HepG2 (cell line): ENCODE measurements around the gene LOXL3. TPM values are rescaled to one million over a fixed set of nuclear protein-coding genes. Genes with fewer than 3 reads are reported as not detected.

ENCODE experiments used
- ISL2 ChIP-seq: sonication (generic); formaldehyde crosslinking; IDR thresholded peaks from 2 replicates; pipeline ENCODE4 v1.5.0; 2020; ENCODE audit warnings: missing genetic modification reagents
- NCOA1 ChIP-seq: sonication (generic); formaldehyde crosslinking; IDR thresholded peaks from 2 replicates; pipeline ENCODE4 v1.9.0; 2021; ENCODE audit warnings: missing genetic modification reagents
- NR2C2 ChIP-seq: sonication (generic); formaldehyde crosslinking; IDR thresholded peaks from 2 replicates; pipeline ENCODE4 v1.4.0; 2020; ENCODE audit warnings: missing genetic modification reagents, mild to moderate bottlenecking, moderate library complexity, borderline replicate concordance
- SETDB1 ChIP-seq: sonication (generic); formaldehyde crosslinking; IDR thresholded peaks from 2 replicates; pipeline ENCODE4 v1.5.1; 2020; ENCODE audit warnings: missing genetic modification reagents, mild to moderate bottlenecking, borderline replicate concordance
- SIN3A ChIP-seq: IDR thresholded peaks from 2 replicates; pipeline ENCODE4 v1.6.1; 2011; ENCODE audit warnings: low read depth, mild to moderate bottlenecking, control low read depth, low read length, borderline replicate concordance
- SNRNP70 ChIP-seq: fragments of 200-400 bp; formaldehyde crosslinking; IDR thresholded peaks from 2 replicates; pipeline ENCODE4 v1.6.1; 2017; ENCODE audit warnings: mild to moderate bottlenecking, low read depth, low read length, moderate library complexity
- SRSF1 ChIP-seq: fragments of 200-400 bp; formaldehyde crosslinking; optimal IDR thresholded peaks from 2 replicates; pipeline ENCODE3; 2017; ENCODE audit warnings: mild to moderate bottlenecking, low read depth, low read length, moderate library complexity
- ZBTB8A ChIP-seq: sonication (generic); formaldehyde crosslinking; IDR thresholded peaks from 2 replicates; pipeline ENCODE4 v1.4.0; 2020; ENCODE audit warnings: mild to moderate bottlenecking, low read depth, missing genetic modification reagents, borderline replicate concordance
- ZFP41 ChIP-seq: sonication (generic); formaldehyde crosslinking; IDR thresholded peaks from 2 replicates; pipeline ENCODE4 v1.4.0; 2020; ENCODE audit warnings: mild to moderate bottlenecking, missing genetic modification reagents, borderline replicate concordance
- ZFP90 ChIP-seq: sonication (generic); formaldehyde crosslinking; IDR thresholded peaks from 2 replicates; pipeline ENCODE4 v1.8.0; 2022; ENCODE audit warnings: missing genetic modification reagents, mild to moderate bottlenecking, inconsistent platforms, borderline replicate concordance
- ZNF180 ChIP-seq: sonication (generic); formaldehyde crosslinking; IDR thresholded peaks from 2 replicates; pipeline ENCODE4 v1.4.0; 2020; ENCODE audit warnings: low read depth, missing genetic modification reagents, borderline replicate concordance
- ZNF33A ChIP-seq: sonication (generic); formaldehyde crosslinking; IDR thresholded peaks from 2 replicates; pipeline ENCODE4 v1.5.1; 2020; ENCODE audit warnings: missing genetic modification reagents, mild to moderate bottlenecking, moderate library complexity, borderline replicate concordance
- ZNF343 ChIP-seq: sonication (generic); formaldehyde crosslinking; IDR thresholded peaks from 2 replicates; pipeline ENCODE4 v1.4.0; 2020; ENCODE audit warnings: mild to moderate bottlenecking, missing genetic modification reagents
- ZNF547 ChIP-seq: sonication (generic); formaldehyde crosslinking; IDR thresholded peaks from 2 replicates; pipeline ENCODE4 v1.5.1; 2020; ENCODE audit warnings: mild to moderate bottlenecking, missing genetic modification reagents
- ZNF788 ChIP-seq: sonication (generic); formaldehyde crosslinking; IDR thresholded peaks from 2 replicates; pipeline ENCODE4 v1.5.0; 2020; ENCODE audit warnings: mild to moderate bottlenecking, missing genetic modification reagents, borderline replicate concordance
- ZSCAN30 ChIP-seq: sonication (generic); formaldehyde crosslinking; IDR thresholded peaks from 2 replicates; pipeline ENCODE4 v1.5.0; 2020; ENCODE audit warnings: mild to moderate bottlenecking, missing genetic modification reagents
- ZSCAN31 ChIP-seq: sonication (generic); formaldehyde crosslinking; IDR thresholded peaks from 2 replicates; pipeline ENCODE4 v1.5.0; 2020; ENCODE audit warnings: low read depth, mild to moderate bottlenecking, missing genetic modification reagents
- polyA plus RNA-seq, 8 experiments: library from polyadenylated mRNA; depleted of rRNA in 3 of 8; stranded (reverse) in 7 of 8; unstranded in 1 of 8; fragments of >200 nt; fragmentation: Illumina TruSeq in 4 of 8; extraction: Trizol in 4 of 8; gene quantifications; 2 replicates each; pipeline versions ENCODE4 v1.2.1 to v1.2.3, GENCODE V29; 2011 to 2016; ENCODE audit warnings: low read depth in 4 of 8, missing spikeins in 1 of 8, mixed read lengths in 1 of 8; ENCODE audit not compliant: insufficient read depth in 1 of 8
- total RNA-seq, 5 experiments: library from RNA; depleted of rRNA; stranded (reverse); fragments of >200 nt; fragmentation: Illumina TruSeq; extraction: Trizol; gene quantifications; 2 replicates each; pipeline ENCODE4 v1.2.3, GENCODE V29; 2016; ENCODE audit warnings: low read depth in 1 of 5
- TF ChIP-seq, protein P1 (sequence below): sonication (generic); formaldehyde crosslinking; IDR thresholded peaks from 2 replicates; pipeline ENCODE4 v1.5.0; 2020; ENCODE audit warnings: missing genetic modification reagents, mild to moderate bottlenecking, borderline replicate concordance
- TF ChIP-seq, protein P2 (sequence below): sonication (generic); formaldehyde crosslinking; IDR thresholded peaks from 2 replicates; pipeline ENCODE4 v1.8.1; 2023; ENCODE audit warnings: mild to moderate bottlenecking, moderate library complexity, missing genetic modification reagents
- TF ChIP-seq, protein P3 (sequence below): sonication (generic); formaldehyde crosslinking; IDR thresholded peaks from 2 replicates; pipeline ENCODE4 v1.9.0; 2022; ENCODE audit warnings: low read depth, missing genetic modification reagents
- TF ChIP-seq, protein P4 (sequence below): sonication (generic); formaldehyde crosslinking; conservative IDR thresholded peaks from 2 replicates; pipeline ENCODE4 v1.4.0; 2020; ENCODE audit warnings: missing genetic modification reagents
- TF ChIP-seq, protein P5 (sequence below): sonication (generic); formaldehyde crosslinking; IDR thresholded peaks from 2 replicates; pipeline ENCODE4 v1.5.1; 2020; ENCODE audit warnings: mild to moderate bottlenecking, missing genetic modification reagents, moderate library complexity
- TF ChIP-seq, protein P6 (sequence below): sonication (generic); formaldehyde crosslinking; IDR thresholded peaks from 2 replicates; pipeline ENCODE4 v1.4.0; 2020; ENCODE audit warnings: missing genetic modification reagents

Gene LOXL3
- total and polyA plus RNA-seq, 2 of the 13 experiments (the other 11 are each of a cell fraction or from before 2014, with no cell fraction given), result 0.55 to 6.5 TPM

DNA sequence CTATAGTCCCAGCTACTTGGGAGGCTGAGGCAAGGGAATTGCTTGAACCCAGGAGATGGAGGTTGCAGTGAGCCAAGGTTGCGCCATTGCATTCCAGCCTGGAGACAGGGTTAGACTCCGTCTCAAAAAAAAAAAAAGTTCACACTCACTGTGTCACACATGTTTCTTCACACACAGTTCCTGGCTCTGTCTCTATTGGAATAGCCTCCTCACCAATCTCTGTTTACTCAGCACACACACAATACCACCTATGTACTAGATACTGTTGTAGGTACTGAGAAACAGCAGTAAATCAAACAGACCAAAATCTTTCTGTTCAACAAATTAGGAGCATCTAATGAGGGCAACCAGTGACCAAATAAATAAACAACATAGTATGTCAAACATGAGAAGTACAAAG is 67.6 kb downstream of the LOXL3 start (continued):
- no peak for TF ChIP-seq ZNF180 (CRISPR knock-in tag)
- TF ChIP-seq NCOA1 (CRISPR knock-in tag), result no peak
- TF ChIP-seq ZNF33A (CRISPR knock-in tag), result no peak
- TF ChIP-seq, protein P1, sequence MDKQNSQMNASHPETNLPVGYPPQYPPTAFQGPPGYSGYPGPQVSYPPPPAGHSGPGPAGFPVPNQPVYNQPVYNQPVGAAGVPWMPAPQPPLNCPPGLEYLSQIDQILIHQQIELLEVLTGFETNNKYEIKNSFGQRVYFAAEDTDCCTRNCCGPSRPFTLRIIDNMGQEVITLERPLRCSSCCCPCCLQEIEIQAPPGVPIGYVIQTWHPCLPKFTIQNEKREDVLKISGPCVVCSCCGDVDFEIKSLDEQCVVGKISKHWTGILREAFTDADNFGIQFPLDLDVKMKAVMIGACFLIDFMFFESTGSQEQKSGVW, result no peak
- TF ChIP-seq SIN3A, result no peak
- TF ChIP-seq SETDB1 (CRISPR knock-in tag), result no peak
- TF ChIP-seq ZNF547 (CRISPR knock-in tag), result no peak
- TF ChIP-seq ZFP90, result no peak
- TF ChIP-seq SNRNP70, result no peak
- TF ChIP-seq ISL2, result no peak
- no peak for TF ChIP-seq ZSCAN30 (CRISPR knock-in tag)
- TF ChIP-seq SRSF1, result no peak
- no peak for TF ChIP-seq ZBTB8A (CRISPR knock-in tag)
- no peak for TF ChIP-seq ZNF788
- TF ChIP-seq, protein P2, sequence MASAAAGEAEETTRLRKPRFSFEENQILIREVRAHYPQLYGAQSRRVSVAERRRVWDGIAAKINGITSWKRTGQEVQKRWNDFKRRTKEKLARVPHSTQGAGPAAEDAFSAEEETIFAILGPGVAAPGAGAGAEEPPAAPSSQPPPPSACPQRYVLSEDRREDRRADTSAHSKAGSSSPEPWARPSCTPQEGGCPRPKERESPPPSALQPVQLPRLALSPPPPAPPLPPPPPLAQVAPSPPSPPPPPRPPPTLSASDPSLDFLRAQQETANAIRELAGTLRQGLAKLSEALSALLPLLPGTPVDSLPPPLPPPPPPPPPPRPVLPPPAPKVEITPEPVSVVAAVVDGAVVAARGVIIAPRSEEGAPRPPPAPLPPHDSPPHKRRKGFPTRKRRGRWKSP (CRISPR knock-in tag), result no peak
- TF ChIP-seq, protein P3, sequence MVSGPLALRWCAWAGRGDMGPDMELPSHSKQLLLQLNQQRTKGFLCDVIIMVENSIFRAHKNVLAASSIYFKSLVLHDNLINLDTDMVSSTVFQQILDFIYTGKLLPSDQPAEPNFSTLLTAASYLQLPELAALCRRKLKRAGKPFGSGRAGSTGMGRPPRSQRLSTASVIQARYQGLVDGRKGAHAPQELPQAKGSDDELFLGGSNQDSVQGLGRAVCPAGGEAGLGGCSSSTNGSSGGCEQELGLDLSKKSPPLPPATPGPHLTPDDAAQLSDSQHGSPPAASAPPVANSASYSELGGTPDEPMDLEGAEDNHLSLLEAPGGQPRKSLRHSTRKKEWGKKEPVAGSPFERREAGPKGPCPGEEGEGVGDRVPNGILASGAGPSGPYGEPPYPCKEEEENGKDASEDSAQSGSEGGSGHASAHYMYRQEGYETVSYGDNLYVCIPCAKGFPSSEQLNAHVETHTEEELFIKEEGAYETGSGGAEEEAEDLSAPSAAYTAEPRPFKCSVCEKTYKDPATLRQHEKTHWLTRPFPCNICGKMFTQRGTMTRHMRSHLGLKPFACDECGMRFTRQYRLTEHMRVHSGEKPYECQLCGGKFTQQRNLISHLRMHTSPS (CRISPR knock-in tag), result no peak
- TF ChIP-seq, protein P4, sequence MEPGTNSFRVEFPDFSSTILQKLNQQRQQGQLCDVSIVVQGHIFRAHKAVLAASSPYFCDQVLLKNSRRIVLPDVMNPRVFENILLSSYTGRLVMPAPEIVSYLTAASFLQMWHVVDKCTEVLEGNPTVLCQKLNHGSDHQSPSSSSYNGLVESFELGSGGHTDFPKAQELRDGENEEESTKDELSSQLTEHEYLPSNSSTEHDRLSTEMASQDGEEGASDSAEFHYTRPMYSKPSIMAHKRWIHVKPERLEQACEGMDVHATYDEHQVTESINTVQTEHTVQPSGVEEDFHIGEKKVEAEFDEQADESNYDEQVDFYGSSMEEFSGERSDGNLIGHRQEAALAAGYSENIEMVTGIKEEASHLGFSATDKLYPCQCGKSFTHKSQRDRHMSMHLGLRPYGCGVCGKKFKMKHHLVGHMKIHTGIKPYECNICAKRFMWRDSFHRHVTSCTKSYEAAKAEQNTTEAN (CRISPR knock-in tag), result peak; percentile 99
- TF ChIP-seq ZNF343 (CRISPR knock-in tag), result no peak
- peak; percentile 65; the same call in 1 of the 2 replicates for TF ChIP-seq NR2C2 (CRISPR knock-in tag)
- TF ChIP-seq, protein P5, sequence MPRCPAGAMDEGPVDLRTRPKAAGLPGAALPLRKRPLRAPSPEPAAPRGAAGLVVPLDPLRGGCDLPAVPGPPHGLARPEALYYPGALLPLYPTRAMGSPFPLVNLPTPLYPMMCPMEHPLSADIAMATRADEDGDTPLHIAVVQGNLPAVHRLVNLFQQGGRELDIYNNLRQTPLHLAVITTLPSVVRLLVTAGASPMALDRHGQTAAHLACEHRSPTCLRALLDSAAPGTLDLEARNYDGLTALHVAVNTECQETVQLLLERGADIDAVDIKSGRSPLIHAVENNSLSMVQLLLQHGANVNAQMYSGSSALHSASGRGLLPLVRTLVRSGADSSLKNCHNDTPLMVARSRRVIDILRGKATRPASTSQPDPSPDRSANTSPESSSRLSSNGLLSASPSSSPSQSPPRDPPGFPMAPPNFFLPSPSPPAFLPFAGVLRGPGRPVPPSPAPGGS, result no peak
- TF ChIP-seq, protein P6, sequence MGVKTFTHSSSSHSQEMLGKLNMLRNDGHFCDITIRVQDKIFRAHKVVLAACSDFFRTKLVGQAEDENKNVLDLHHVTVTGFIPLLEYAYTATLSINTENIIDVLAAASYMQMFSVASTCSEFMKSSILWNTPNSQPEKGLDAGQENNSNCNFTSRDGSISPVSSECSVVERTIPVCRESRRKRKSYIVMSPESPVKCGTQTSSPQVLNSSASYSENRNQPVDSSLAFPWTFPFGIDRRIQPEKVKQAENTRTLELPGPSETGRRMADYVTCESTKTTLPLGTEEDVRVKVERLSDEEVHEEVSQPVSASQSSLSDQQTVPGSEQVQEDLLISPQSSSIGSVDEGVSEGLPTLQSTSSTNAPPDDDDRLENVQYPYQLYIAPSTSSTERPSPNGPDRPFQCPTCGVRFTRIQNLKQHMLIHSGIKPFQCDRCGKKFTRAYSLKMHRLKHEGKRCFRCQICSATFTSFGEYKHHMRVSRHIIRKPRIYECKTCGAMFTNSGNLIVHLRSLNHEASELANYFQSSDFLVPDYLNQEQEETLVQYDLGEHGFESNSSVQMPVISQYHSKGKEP, result no peak
- TF ChIP-seq ZSCAN31 (CRISPR knock-in tag), result no peak
- no peak for TF ChIP-seq ZFP41 (CRISPR knock-in tag)
